Neural cell (in vitro differentiated cells): ENCODE data around the gene HS3ST3A1. TPM values are rescaled to one million over a fixed set of nuclear protein-coding genes. Genes with fewer than 3 reads are reported as not detected.

ENCODE experiments used
- H2AFZ ChIP-seq: fragments of 200-600, 300-800 bp; sonication (generic), shearing (Covaris generic); 2 replicates; pipeline ENCODE4 v1.6.0; 2014; ENCODE audit warnings: low read depth, mild to moderate bottlenecking, antibody characterized with exemption, low read length, moderate library complexity
- H3F3A ChIP-seq: fragments of 200-600 bp; shearing (Covaris generic); 2 replicates; pipeline ENCODE4 v1.6.1; 2016; ENCODE audit warnings: mild to moderate bottlenecking, moderate library complexity, mixed read lengths, antibody characterized with exemption, low read length; ENCODE audit not compliant: insufficient read depth, poor library complexity, severe bottlenecking
- H3K27ac ChIP-seq: fragments of 200-600, 300-800 bp; sonication (generic), shearing (Covaris generic); 2 replicates; pipeline ENCODE4 v1.5.1; 2014; ENCODE audit warnings: mild to moderate bottlenecking, low read length, moderate library complexity
- H3K27me3 ChIP-seq: fragments of 300-800, 200-600 bp; sonication (generic), shearing (Covaris generic); 2 replicates; pipeline ENCODE4 v1.6.0; 2014; ENCODE audit warnings: mild to moderate bottlenecking, low read depth, low read length, moderate library complexity; ENCODE audit not compliant: insufficient read depth
- H3K36me3 ChIP-seq: fragments of 300-800, 200-600 bp; sonication (generic), shearing (Covaris generic); 2 replicates; pipeline ENCODE4 v1.5.1; 2014; ENCODE audit warnings: mild to moderate bottlenecking, antibody characterized with exemption, low read length, moderate library complexity; ENCODE audit not compliant: insufficient read depth
- H3K4me2 ChIP-seq: fragments of 300-800, 200-600 bp; sonication (generic), shearing (Covaris generic); 2 replicates; pipeline ENCODE4 v1.6.0; 2014; ENCODE audit warnings: mild to moderate bottlenecking, low read length
- H3K4me3 ChIP-seq: fragments of 300-800, 200-600 bp; sonication (generic), shearing (Covaris generic); 2 replicates; pipeline ENCODE4 v1.5.1; 2014; ENCODE audit warnings: mild to moderate bottlenecking, low read length, moderate library complexity
- H3K79me2 ChIP-seq: fragments of 200-600 bp; shearing (Covaris generic); replicated peaks from 2 replicates; pipeline ENCODE4 v1.6.0; 2014; ENCODE audit warnings: mild to moderate bottlenecking, low read length, moderate library complexity; ENCODE audit not compliant: insufficient read depth
- H3K9ac ChIP-seq: fragments of 300-800, 200-600 bp; sonication (generic), shearing (Covaris generic); 2 replicates; pipeline ENCODE4 v1.6.1; 2016; ENCODE audit warnings: mild to moderate bottlenecking, low read length, mixed read lengths
- H3K9me2 ChIP-seq: fragments of 200-600 bp; shearing (Covaris generic); 2 replicates; pipeline ENCODE4 v1.6.1; 2016; ENCODE audit warnings: mild to moderate bottlenecking, low read length, mixed read lengths; ENCODE audit not compliant: insufficient read depth
- H3K9me3 ChIP-seq: fragments of 200-600, 300-800 bp; sonication (generic), shearing (Covaris generic); 2 replicates; pipeline ENCODE4 v1.6.1; 2016; ENCODE audit warnings: mild to moderate bottlenecking, mixed run types, low read length, moderate library complexity, mixed read lengths
- H4K20me1 ChIP-seq: fragments of 200-600 bp; shearing (Covaris generic); 2 replicates; pipeline ENCODE4 v1.6.1; 2016; ENCODE audit warnings: mild to moderate bottlenecking, mixed run types; ENCODE audit not compliant: insufficient read depth
- CTCF ChIP-seq: fragments of 450-650 bp; IDR thresholded peaks from 2 replicates; pipeline ENCODE4 v1.5.1; 2014; ENCODE audit warnings: antibody characterized with exemption, mild to moderate bottlenecking, moderate library complexity; ENCODE audit not compliant: poor library complexity, severe bottlenecking
- EP300 ChIP-seq: fragments of 450-650 bp; conservative IDR thresholded peaks from 2 replicates; pipeline ENCODE4 v1.6.1; 2014; ENCODE audit warnings: antibody characterized with exemption, mild to moderate bottlenecking, moderate library complexity; ENCODE audit not compliant: poor library complexity, severe bottlenecking
- EZH2 ChIP-seq: fragments of 200-600, 300-800 bp; shearing (Covaris generic), sonication (generic); IDR thresholded peaks from 2 replicates; pipeline ENCODE4 v1.6.1; 2014; ENCODE audit warnings: antibody characterized with exemption, low read length, borderline replicate concordance, mild to moderate bottlenecking; ENCODE audit not compliant: insufficient read depth, poor library complexity, severe bottlenecking
- MXI1 ChIP-seq: fragments of 450-650 bp; conservative IDR thresholded peaks from 2 replicates; pipeline ENCODE4 v1.6.1; 2014; ENCODE audit warnings: antibody characterized with exemption, mild to moderate bottlenecking; ENCODE audit not compliant: poor library complexity, severe bottlenecking
- RAD21 ChIP-seq: fragments of 450-650 bp; conservative IDR thresholded peaks from 2 replicates; pipeline ENCODE4 v1.6.1; 2014; ENCODE audit warnings: antibody characterized with exemption, mild to moderate bottlenecking, moderate library complexity
- REST ChIP-seq: IDR thresholded peaks from 2 replicates; pipeline ENCODE4 v1.6.1; 2012; ENCODE audit warnings: borderline replicate concordance
- SMC3 ChIP-seq: fragments of 450-650 bp; conservative IDR thresholded peaks from 2 replicates; pipeline ENCODE4 v1.6.1; 2014; ENCODE audit warnings: antibody characterized with exemption, mild to moderate bottlenecking, moderate library complexity; ENCODE audit not compliant: poor library complexity
- TAF1 ChIP-seq: IDR thresholded peaks from 2 replicates; pipeline ENCODE4 v1.6.1; 2012; ENCODE audit warnings: low read depth
- polyA minus RNA-seq: library from RNA; depleted of rRNA, polyadenylated mRNA; stranded (reverse); fragments of >200 nt; gene quantifications from 2 replicates; pipeline ENCODE4 v1.2.3, GENCODE V29; 2014
- polyA plus RNA-seq: library from polyadenylated mRNA; depleted of rRNA; stranded (reverse); fragments of >200 nt; gene quantifications from 2 replicates; pipeline ENCODE4 v1.2.3, GENCODE V29; 2014

The HS3ST3A1 gene
- polyA plus RNA-seq (0.56 TPM in 1 of 2 replicates, not detected in the other), polyA minus RNA-seq (0.35 TPM in 1 of 2 replicates, not detected in the other)

- Histone ChIP-seq H4K20me1 (no peaks in the 10 kb centered on the region), H3K27ac (no peak within 1 kb of the TSS), H3K9me3 (no peaks in the 10 kb centered on the region), H3K79me2 (no peaks in the 10 kb centered on the region), H2AFZ (peak within 1 kb of the TSS; percentile 16), H3F3A (no peaks in the 10 kb centered on the region), H3K4me2 (peak within 1 kb of the TSS; percentile 52), H3K9ac (peak within 1 kb of the TSS; percentile 31), H3K4me3 (peak within 1 kb of the TSS; percentile 72), H3K36me3 (no peaks in the 10 kb centered on the region), H3K9me2 (no peaks in the 10 kb centered on the region), H3K27me3 (peaks cover 45% of the 10 kb centered on the region)
- TF ChIP-seq REST: no peak
- peak; percentile 52 for TF ChIP-seq MXI1
- TF ChIP-seq RAD21: peak; percentile 4
- peak; percentile 13 for TF ChIP-seq SMC3
Measured at GRCh38 chr17:13601776-13602551, at the start of gene HS3ST3A1. Gene HS3ST3A1 (minus strand): TSS chr17:13601929. CDS start chr17:13601129, 800 bp downstream.

DNA sequence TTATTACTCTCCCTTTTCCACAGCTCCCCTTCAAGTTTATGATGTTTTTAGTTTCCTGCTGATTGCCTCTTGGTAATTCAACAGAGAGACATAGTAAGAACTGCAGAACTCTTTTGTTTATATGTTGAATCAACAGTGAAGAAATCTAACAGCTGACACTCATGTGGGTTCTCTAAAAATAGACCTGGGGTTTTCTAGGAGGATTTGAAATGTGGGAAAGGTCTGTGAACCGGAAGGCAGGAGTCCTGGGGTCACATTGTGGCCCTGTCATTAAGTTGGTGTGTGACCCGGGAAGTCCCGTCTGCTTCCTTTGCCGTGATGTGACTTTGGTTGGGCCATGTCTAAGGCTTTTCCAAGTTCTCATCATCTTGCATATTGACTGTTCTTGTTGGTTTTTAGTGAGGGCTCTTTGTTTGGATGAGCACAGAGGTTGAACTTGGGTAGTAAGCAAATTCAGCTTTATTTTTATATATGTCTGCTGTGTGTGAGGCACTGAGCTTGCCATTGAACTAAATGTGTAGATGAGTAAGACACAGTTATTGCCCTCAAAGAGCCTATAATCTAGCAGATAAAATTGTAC, 48.5 kb upstream of the HS3ST3A1 start:
- H2AFZ ChIP-seq: no peak overlapping the region
- H3K9ac ChIP-seq: no peak overlapping the region
- TF ChIP-seq TAF1: no peak
- TF ChIP-seq EP300: no peak
- no peak for TF ChIP-seq MXI1
- no peak for TF ChIP-seq RAD21
- no peak for TF ChIP-seq REST
- TF ChIP-seq CTCF: no peak
- TF ChIP-seq EZH2: no peak
- TF ChIP-seq SMC3: no peak
- H3K27ac ChIP-seq: no peak overlapping the region
- H3K9me3 ChIP-seq: no peaks in the 10 kb centered on the region
- H3K79me2 ChIP-seq: no peaks in the 10 kb centered on the region
- H4K20me1 ChIP-seq: no peaks in the 10 kb centered on the region
- H3F3A ChIP-seq: no peaks in the 10 kb centered on the region
- H3K4me3 ChIP-seq: no peak overlapping the region
- H3K27me3 ChIP-seq: no peaks in the 10 kb centered on the region
- H3K4me2 ChIP-seq: no peak overlapping the region
- H3K36me3 ChIP-seq: no peaks in the 10 kb centered on the region
- no peaks in the 10 kb centered on the region for H3K9me2 ChIP-seq
